B cell (primary cell): Measurements from ENCODE around the gene C6orf52. TPM values are rescaled to one million over a fixed set of nuclear protein-coding genes. Genes with fewer than 3 reads are reported as not detected.

ENCODE experiments used
- ATAC-seq: fragments of 200-7000 bp; cut with Tn5 transposase; one replicate; pipeline ENCODE4 v1.10.0; 2021; ENCODE audit warnings: low read depth, mild to moderate bottlenecking, moderate number of reproducible peaks, moderate library complexity
- CTCF ChIA-PET: fragments of 350-600 bp; sonication (Branson Sonifier 250); formaldehyde crosslinking; loops from one replicate; lab custom pipeline; 2021; ENCODE audit warnings: antibody characterized with exemption, inconsistent platforms; lab: Charles Lee
- POLR2A ChIA-PET: fragments of 350-600 bp; sonication (Branson Sonifier 250); formaldehyde crosslinking; loops from one replicate; lab custom pipeline; 2021; ENCODE audit warnings: antibody characterized with exemption; lab: Charles Lee
- DNase-seq: peaks from one replicate; pipeline ENCODE4 v3.0.0; 2013
- H2AFZ ChIP-seq: 2 replicates; pipeline ENCODE4 v1.6.1; 2012; ENCODE audit warnings: mild to moderate bottlenecking, low read depth, low read length; ENCODE audit not compliant: insufficient read depth, poor library complexity, severe bottlenecking
- H3K27ac ChIP-seq, 2 donors: 1 replicate in 1 of 2; 2 replicates in 1 of 2; pipeline ENCODE4 v1.5.1; 2012 to 2013; ENCODE audit warnings: low read length in 2 of 2, mild to moderate bottlenecking in 2 of 2, moderate library complexity in 1 of 2
- H3K27me3 ChIP-seq, 4 experiments: fragments of 200-600 bp in 1 of 4; sonication (generic) in 1 of 4; replicated peaks in 1 of 4; 1 replicate in 2 of 4; 2 replicates in 2 of 4; pipeline versions ENCODE4 v1.6.1 to v1.7.0; 2013 to 2016; ENCODE audit warnings: low read length in 3 of 4, mild to moderate bottlenecking in 2 of 4, mixed read lengths in 1 of 4, moderate library complexity in 1 of 4; ENCODE audit not compliant: insufficient read depth in 4 of 4, control insufficient read depth in 3 of 4; ENCODE audit errors: control extremely low read depth in 1 of 4
- H3K36me3 ChIP-seq, 2 experiments: replicated peaks in 1 of 2; 1 replicate in 1 of 2; 2 replicates in 1 of 2; pipeline versions ENCODE4 v1.6.1 to v1.7.1; 2013; ENCODE audit warnings: low read length in 1 of 2; ENCODE audit not compliant: insufficient read depth in 2 of 2, control insufficient read depth in 1 of 2; ENCODE audit errors: control extremely low read depth in 1 of 2, extremely low read depth in 1 of 2
- H3K4me1 ChIP-seq, 2 donors: fragments of 200-600 bp in 1 of 2; sonication (generic) in 1 of 2; 1 replicate in 1 of 2; 2 replicates in 1 of 2; pipeline versions ENCODE4 v1.5.1 to v1.6.1; 2013 to 2017; ENCODE audit warnings: low read length in 2 of 2; ENCODE audit not compliant: control insufficient read depth in 2 of 2, insufficient read depth in 2 of 2
- H3K4me2 ChIP-seq: replicated peaks from 2 replicates; pipeline ENCODE3; 2012; ENCODE audit warnings: mild to moderate bottlenecking, low read depth, low read length; ENCODE audit not compliant: poor library complexity, severe bottlenecking
- H3K4me3 ChIP-seq, 5 experiments: fragments of 200-600 bp in 1 of 5; sonication (generic) in 1 of 5; 1 replicate in 3 of 5; 2 replicates in 2 of 5; pipeline versions ENCODE4 v1.5.1 to v1.7.0; 2011 to 2016; ENCODE audit warnings: low read length in 4 of 5, mild to moderate bottlenecking in 4 of 5, low read depth in 2 of 5, control low read depth in 1 of 5, moderate library complexity in 1 of 5; ENCODE audit not compliant: insufficient read depth in 1 of 5; ENCODE audit errors: control extremely low read depth in 1 of 5, extremely low read depth in 1 of 5
- H3K79me2 ChIP-seq: fragments of 200-600 bp; sonication (generic); one replicate; pipeline ENCODE4 v1.6.0; 2016; ENCODE audit warnings: low read length; ENCODE audit not compliant: control insufficient read depth, insufficient read depth
- H3K9ac ChIP-seq: fragments of 200-600 bp; sonication (generic); 2 replicates; pipeline ENCODE4 v1.6.1; 2017; ENCODE audit warnings: mild to moderate bottlenecking, low read length, moderate library complexity
- H3K9me3 ChIP-seq, 3 donors: one replicate each; pipeline versions ENCODE4 v1.6.1 to v1.7.1; 2013; ENCODE audit warnings: low read length in 2 of 3; ENCODE audit not compliant: control insufficient read depth in 2 of 3, insufficient read depth in 1 of 3; ENCODE audit errors: control extremely low read depth in 1 of 3
- H4K20me1 ChIP-seq: 2 replicates; pipeline ENCODE4 v1.6.0; 2012; ENCODE audit warnings: mild to moderate bottlenecking, low read length; ENCODE audit not compliant: insufficient read depth, control insufficient read depth, poor library complexity, severe bottlenecking
- H3K27ac Mint-ChIP-seq: one replicate; pipeline ENCODE4 v1.8.0; 2021; ENCODE audit warnings: mixed read lengths
- H3K27me3 Mint-ChIP-seq: one replicate; pipeline ENCODE4 v1.8.0; 2021; ENCODE audit warnings: mixed read lengths
- H3K4me1 Mint-ChIP-seq: one replicate; pipeline ENCODE4 v1.8.0; 2021; ENCODE audit warnings: mixed read lengths
- H3K4me3 Mint-ChIP-seq: one replicate; pipeline ENCODE4 v1.8.0; 2021; ENCODE audit warnings: mixed read lengths
- H3K9me3 Mint-ChIP-seq: one replicate; pipeline ENCODE4 v1.8.0; 2022; ENCODE audit warnings: mixed read lengths; ENCODE audit not compliant: insufficient read depth
- CTCF ChIP-seq: fragments of 200-600 bp; IDR thresholded peaks from one replicate; pipeline ENCODE4 v1.8.0; 2022; ENCODE audit warnings: antibody characterized with exemption, mild to moderate bottlenecking
- EZH2 ChIP-seq: IDR thresholded peaks from 2 replicates; pipeline ENCODE4 v1.6.1; 2012; ENCODE audit warnings: borderline replicate concordance, low read depth, mild to moderate bottlenecking, moderate library complexity, low read length; ENCODE audit not compliant: insufficient read depth, poor library complexity, severe bottlenecking
- WGBS: methylation state at CpG from one replicate; pipeline ENCODE4 v1.1.5; 2013; ENCODE audit warnings: missing lambda C conversion rate; ENCODE audit not compliant: insufficient coverage; 5-methylcytosine and 5-hydroxymethylcytosine counted together
- intact Hi-C: fragments of 100-400 bp; cut with micrococcal nuclease; formaldehyde crosslinking; loops from one replicate; pipeline ENCODE4 v1.10.0; 2022
- polyA plus RNA-seq: library from polyadenylated mRNA; depleted of rRNA; stranded (reverse); fragments of >200 nt; gene quantifications from 2 replicates; pipeline ENCODE4 v1.2.3, GENCODE V29; 2012
- total RNA-seq, 2 donors: library from RNA; stranded (reverse); fragments of 120-200 nt in 1 of 2; gene quantifications; 1 replicate in 1 of 2; 2 replicates in 1 of 2; pipeline versions ENCODE4 v1.2.3 to v1.2.4, GENCODE V29; 2013 to 2022

Gene C6orf52
- total and polyA plus RNA-seq, 2 donors (not counting 1 experiment from before 2014, with no cell fraction given) = 0.51 to 1.2 TPM

GRCh38 chr6:10719964-10720264 lies 25.5 kb upstream of the C6orf52 start:
- ATAC-seq (no peak), DNase-seq (no peak)
- H3K9ac ChIP-seq = peak overlapping the region; percentile 70
- ChIA-PET POLR2A (interaction anchor here (0.8 to 3.0 kb wide), 2 partner anchors 8 to 25 kb away, joined by 5 to 16 read pairs; partner anchors contain the start of genes C6orf52 and PAK1IP1), CTCF (interaction anchor here (1.1 to 1.5 kb wide), 2 partner anchors 25 to 82 kb away, joined by 3 read pairs; partner anchors contain the start of genes C6orf52 and PAK1IP1)
- peak overlapping the region in 1 of 2 donors; percentile 65 for H3K27ac ChIP-seq
- Mint-ChIP-seq H3K4me1 (peaks cover 32% of the 10 kb centered on the region), H3K27me3 (no peaks in the 10 kb centered on the region), H3K9me3 (peaks cover 3% of the 10 kb centered on the region), H3K4me3 (peak overlapping the region; percentile 98), H3K27ac (peak overlapping the region; percentile 59)
- peak overlapping the region in 4 of 5 experiments; percentile 53 to 73 (median 66) for H3K4me3 ChIP-seq
- H3K4me1 ChIP-seq = peaks cover 16 to 31% of the 10 kb centered on the region in 2 donors
- 66% methylated on average over 15 of the region's 21 CpGs for WGBS
- H3K27me3 ChIP-seq = no peaks in the 10 kb centered on the region
- TF ChIP-seq EZH2 = no peak
- TF ChIP-seq CTCF = no peak
- H3K79me2 ChIP-seq = peaks cover 13% of the 10 kb centered on the region
- peaks cover 0 to 20% (median 7%) of the 10 kb centered on the region in 3 donors for H3K9me3 ChIP-seq
- peak overlapping the region; percentile 81 for H2AFZ ChIP-seq
- H3K36me3 ChIP-seq = no peaks in the 10 kb centered on the region
- H4K20me1 ChIP-seq = no peaks in the 10 kb centered on the region
- intact Hi-C loops = no loop called here
- H3K4me2 ChIP-seq = peak overlapping the region; percentile 88

GRCh38 chr6:10719296-10719963 lies 25.0 kb upstream of the C6orf52 start:
- intact Hi-C loops = no loop called here
- peak overlapping the region; percentile 70 for H3K9ac ChIP-seq
- H2AFZ ChIP-seq = peak overlapping the region; percentile 81
- Mint-ChIP-seq H3K27me3 (no peaks in the 10 kb centered on the region), H3K4me1 (peaks cover 32% of the 10 kb centered on the region), H3K9me3 (peaks cover 3% of the 10 kb centered on the region), H3K4me3 (peak overlapping the region; percentile 76), H3K27ac (peak overlapping the region; percentile 59)
- H3K4me3 ChIP-seq = peak overlapping the region in 4 of 5 experiments; percentile 53 to 73 (median 66)
- H3K4me2 ChIP-seq = peak overlapping the region; percentile 88
- H3K4me1 ChIP-seq = peaks cover 16 to 31% of the 10 kb centered on the region in 2 donors
- WGBS = 88% methylated on average over 6 of the region's 8 CpGs
- H3K27me3 ChIP-seq = no peaks in the 10 kb centered on the region
- no peak overlapping the region for H3K27ac ChIP-seq
- peaks cover 8% of the 10 kb centered on the region for H3K79me2 ChIP-seq
- H4K20me1 ChIP-seq = no peaks in the 10 kb centered on the region
- no peaks in the 10 kb centered on the region for H3K36me3 ChIP-seq
- TF ChIP-seq EZH2 (no peak), CTCF (no peak)
- POLR2A ChIA-PET = interaction anchor here (0.6 to 3.0 kb wide), 3 partner anchors 8 to 25 kb away, joined by 3 to 16 read pairs (median 5); partner anchors contain the start of genes C6orf52 and PAK1IP1
- CTCF ChIA-PET = interaction anchor here (1.1 to 1.5 kb wide), 2 partner anchors 24 to 83 kb away, joined by 3 read pairs; partner anchors contain the start of genes C6orf52 and PAK1IP1
- DNase-seq = peak; percentile 56
- no peak for ATAC-seq
- H3K9me3 ChIP-seq = peaks cover 0 to 20% (median 7%) of the 10 kb centered on the region in 3 donors
